ENCODE data around the gene SLC9A9.

- TF ChIP-seq, protein P1, sequence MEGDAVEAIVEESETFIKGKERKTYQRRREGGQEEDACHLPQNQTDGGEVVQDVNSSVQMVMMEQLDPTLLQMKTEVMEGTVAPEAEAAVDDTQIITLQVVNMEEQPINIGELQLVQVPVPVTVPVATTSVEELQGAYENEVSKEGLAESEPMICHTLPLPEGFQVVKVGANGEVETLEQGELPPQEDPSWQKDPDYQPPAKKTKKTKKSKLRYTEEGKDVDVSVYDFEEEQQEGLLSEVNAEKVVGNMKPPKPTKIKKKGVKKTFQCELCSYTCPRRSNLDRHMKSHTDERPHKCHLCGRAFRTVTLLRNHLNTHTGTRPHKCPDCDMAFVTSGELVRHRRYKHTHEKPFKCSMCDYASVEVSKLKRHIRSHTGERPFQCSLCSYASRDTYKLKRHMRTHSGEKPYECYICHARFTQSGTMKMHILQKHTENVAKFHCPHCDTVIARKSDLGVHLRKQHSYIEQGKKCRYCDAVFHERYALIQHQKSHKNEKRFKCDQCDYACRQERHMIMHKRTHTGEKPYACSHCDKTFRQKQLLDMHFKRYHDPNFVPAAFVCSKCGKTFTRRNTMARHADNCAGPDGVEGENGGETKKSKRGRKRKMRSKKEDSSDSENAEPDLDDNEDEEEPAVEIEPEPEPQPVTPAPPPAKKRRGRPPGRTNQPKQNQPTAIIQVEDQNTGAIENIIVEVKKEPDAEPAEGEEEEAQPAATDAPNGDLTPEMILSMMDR (IDR thresholded peaks at IDR 0.05 in 8 of 11, conservative IDR thresholded peaks at IDR 0.05 in 3 of 11), result no peak
- TF ChIP-seq POLR2A (IDR thresholded peaks at IDR 0.05), result no peak
- TF ChIP-seq POLR2AphosphoS5 (IDR thresholded peaks at IDR 0.05), result no peak
Observed at GRCh38 chr3:143769616-143770015, 78.7 kb downstream of the SLC9A9 start.
